Measurements from ENCODE around the gene RELA.
"Not testable (repeated sequence)": the region's sequence is repeated elsewhere in the genome, so short reads cannot be mapped to it uniquely, and the experiment has no call there.

Gene RELA

DNA sequence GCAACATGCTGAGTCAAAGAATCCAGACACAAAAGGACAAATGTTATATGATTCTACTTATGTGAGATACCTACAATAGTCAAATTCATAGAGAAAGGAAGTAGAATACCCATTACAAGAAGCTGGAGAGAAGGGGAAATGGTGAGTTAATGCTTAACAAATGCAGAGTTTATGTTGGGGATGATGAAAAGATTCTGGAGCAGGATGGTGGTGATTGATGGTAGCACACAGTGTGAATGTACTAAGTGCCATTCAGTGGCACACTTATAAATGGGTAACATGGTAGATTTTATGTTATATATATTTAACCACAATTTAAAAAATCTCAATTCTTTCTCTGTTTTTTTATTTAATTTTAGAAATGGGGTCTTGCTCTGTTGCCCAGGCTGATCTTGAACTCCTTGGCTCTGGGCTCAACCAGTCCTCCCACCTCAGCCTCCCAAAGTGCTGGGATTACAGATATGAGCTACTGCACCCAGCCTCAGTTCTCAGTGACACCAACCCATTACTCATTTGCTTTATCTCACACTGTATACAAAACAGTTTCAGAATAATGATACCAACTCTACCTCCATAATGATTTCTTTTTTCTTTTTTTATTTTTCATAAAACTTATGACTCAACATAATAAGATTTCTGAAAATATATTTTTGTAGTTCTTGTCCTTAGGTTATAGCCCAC lies 9.6 kb upstream of the RELA start:
- DNase-seq (ENCODE audit: low spot score), result no peak

GRCh38 chr11:65663639-65664200 lies 1.0 kb upstream of the RELA start:
- peak; percentile 65 for DNase-seq (ENCODE audit: low spot score)

DNA sequence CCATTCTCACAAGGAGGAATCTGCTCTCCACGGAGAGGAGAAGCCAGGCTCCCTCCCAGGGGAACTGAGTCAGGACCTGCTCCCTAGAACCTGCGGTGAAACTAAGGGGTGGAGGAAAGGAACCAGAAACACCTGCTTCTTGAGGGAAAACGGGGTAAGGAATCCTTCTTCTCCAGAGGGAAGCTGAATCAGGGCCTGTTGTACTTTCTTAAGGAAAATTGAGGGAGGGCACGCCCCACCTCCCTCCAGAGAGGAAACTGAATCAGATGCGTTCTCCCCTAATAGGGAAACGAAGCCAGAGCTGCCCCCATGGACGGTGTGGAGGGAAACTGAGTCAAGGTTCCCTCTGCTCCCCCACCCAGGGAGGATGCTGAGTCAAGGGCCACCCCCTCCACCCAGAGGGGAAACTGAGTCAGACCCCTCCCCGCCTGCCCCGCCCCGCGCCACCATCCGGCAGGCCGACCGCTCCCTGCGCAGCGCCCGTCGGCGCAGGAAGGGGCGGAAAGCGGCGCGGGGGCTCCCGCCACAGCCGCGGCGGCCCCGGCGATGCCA lies 393 bp downstream of the RELA start:
- peak; percentile 54 for DNase-seq (ENCODE audit: low spot score)

DNA sequence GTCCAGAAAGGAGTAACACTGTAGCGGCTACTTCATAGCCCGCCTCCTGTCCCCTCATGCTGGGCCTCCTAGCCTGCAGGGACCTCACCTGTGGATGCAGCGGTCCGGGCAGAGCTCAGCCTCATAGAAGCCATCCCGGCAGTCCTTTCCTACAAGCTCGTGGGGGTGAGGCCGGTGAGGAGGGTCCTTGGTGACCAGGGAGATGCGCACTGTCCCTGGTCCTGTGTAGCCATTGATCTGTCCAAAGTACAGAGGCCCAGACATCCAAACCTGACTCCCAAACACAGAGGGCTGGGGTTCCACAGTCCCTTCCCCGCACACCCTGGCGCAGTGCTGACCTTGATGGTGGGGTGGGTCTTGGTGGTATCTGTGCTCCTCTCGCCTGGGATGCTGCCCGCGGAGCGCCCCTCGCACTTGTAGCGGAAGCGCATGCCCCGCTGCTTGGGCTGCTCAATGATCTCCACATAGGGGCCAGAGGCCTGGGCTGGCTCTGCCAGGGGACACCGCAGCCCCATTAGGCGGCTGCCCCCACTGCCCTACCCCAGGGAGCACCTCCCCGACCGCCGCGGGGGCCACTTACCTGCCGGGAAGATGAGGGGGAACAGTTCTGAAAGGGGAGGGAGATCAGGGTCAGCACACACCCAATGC lies 993 bp downstream of the RELA start:
- DNase-seq (ENCODE audit: low spot score), result no peak

- DNase-seq (ENCODE audit: low spot score), result not testable (repeated sequence)
These were observed 1.8 kb downstream of the RELA start for GRCh38 chr11:65660908-65661307.

- no peak for DNase-seq (ENCODE audit: low spot score)
These were observed 2.7 kb downstream of the RELA start for GRCh38 chr11:65660038-65660437.

GRCh38 chr11:65658174-65659021 lies 4.3 kb downstream of the RELA start:
- DNase-seq (ENCODE audit: low spot score), result no peak

DNA sequence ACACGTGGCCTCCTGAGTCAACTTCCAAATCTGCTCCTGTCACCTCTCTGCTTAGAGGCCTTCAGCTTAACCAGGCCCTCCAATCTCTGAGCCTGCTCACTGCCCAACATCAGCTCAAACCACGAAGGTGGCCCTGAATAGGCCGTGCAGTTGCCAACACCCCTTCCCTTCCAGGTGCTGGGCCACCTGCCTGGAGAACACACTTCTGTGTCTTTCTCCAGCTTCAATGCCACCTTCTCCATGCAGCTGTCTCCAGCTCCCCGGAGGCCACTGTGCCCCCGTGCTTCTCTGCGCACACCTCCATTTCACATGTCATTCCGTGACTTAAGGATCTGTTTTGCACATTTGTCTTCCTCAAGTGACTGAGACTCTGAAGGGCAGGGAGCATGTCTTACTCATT lies 5.3 kb downstream of the RELA start:
- no peak for DNase-seq (ENCODE audit: low spot score)

GRCh38 chr11:65655570-65656332 lies 7.0 kb downstream of the RELA start:
- DNase-seq (ENCODE audit: low spot score), result no peak

- DNase-seq (ENCODE audit: low spot score), result no peak
These were observed 8.1 kb downstream of the RELA start for GRCh38 chr11:65654375-65655349.

DNA sequence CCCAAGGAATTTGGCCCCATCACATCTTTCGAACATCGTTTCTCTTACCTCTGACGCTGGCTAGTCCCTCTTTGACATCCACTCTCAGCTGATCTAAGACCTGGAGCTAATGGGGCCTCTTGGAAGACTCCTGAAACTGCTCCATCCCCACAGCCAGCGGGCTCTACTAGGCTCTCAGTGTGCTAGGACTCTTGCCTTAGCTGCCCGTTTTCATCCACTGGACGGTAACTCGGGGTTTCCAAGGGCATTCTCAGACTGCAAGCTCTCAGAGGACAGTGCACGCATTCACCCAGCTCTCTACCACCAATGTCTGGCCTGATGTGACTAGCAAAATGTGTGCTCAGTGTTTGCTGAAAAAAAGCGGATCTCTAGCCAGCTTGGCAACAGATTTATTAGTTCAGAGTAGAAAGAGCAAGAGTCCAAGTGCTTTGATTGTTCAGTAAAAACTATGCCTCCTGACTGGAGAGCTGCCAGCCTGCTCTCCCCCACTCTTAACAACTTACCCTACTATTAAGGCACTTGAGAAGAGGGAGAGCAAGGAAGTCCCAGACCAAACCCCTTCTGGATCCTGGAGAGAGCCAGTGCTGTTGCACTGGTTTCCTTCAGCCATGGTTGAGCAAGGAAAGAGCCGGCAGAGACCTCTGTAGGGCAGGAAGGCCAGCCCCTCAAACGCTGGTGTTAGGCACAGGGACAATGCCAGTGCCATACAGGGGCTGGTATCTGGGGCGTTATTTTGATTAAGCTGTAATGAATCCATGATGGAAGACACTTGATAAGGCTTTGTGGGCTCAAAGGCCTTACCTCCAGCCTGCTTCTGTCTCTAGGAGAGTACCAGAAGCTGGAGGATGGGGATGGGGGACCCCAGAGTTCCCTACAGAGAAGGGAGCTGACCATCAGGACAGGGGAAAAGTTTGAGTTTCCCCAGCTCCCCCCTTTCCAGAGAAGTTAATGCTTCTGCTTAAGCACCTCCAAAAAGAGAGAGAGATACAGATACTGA lies 9.2 kb downstream of the RELA start:
- no peak for DNase-seq (ENCODE audit: low spot score)

GRCh38 chr11:65652511-65653228 lies 10.0 kb downstream of the RELA start:
- DNase-seq (ENCODE audit: low spot score), result peak; percentile 95

GRCh38 chr11:65651589-65652510 lies 10.9 kb downstream of the RELA start:
- peak; percentile 89 for DNase-seq (ENCODE audit: low spot score)

GRCh38 chr11:65651339-65651588 lies 11.5 kb downstream of the RELA start:
- DNase-seq (ENCODE audit: low spot score), result no peak

DNA sequence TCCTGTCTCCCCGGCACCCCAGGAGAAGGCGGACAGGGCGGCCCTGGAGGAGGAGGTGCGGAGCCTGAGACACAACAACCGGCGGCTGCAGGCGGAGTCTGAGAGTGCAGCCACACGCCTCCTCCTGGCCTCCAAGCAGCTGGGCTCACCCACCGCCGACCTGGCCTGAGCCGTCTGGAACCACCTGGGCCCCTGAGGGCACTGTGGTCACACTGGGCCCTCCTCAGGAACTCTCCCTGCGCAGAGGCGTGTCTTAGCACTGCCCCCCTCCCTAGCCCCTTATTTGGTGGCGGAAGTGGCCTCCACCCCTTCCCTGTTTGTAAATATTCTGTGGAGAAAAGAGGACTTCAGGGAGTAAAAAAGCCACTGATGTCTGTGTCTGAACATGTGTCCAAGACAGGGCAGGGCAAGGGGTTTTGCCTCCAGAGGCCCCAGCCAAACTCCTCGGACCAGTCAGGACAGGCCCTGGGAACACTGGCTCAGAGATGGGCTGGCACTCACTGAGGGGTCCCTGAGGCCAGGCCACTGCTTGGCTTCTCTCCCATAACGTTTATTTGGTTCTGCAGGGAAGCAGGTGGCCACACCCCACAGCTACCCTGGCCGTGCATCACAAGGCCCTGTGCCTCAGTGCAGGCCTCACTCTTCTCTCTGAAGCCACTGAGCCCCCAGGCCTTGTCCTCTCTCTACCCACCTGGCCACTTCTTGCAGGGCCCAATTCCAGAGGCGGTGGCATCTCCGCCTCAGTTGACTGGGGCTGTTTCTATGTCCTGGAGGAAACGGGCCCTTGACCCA lies 12.0 kb downstream of the RELA start:
- DNase-seq (ENCODE audit: low spot score), result no peak

- DNase-seq (ENCODE audit: low spot score), result no peak
These were observed 12.8 kb downstream of the RELA start for GRCh38 chr11:65649656-65650546.

All from hematopoietic multipotent progenitor cell treated with erythropoietin and hydrocortisone succinate and interleukin-3 and kit ligand, for 17 days (in vitro differentiated cells).